Endodermal cell (in vitro differentiated cells): Measurements from ENCODE around the gene CPT1C. TPM values are rescaled to one million over a fixed set of nuclear protein-coding genes. Genes with fewer than 3 reads are reported as not detected.

ENCODE experiments used
- DNase-seq: peaks from one replicate; pipeline ENCODE4 v3.0.0-alpha.2; 2017
- H3K27ac ChIP-seq: 2 replicates; pipeline ENCODE4 v1.5.1; 2013; ENCODE audit warnings: mild to moderate bottlenecking, low read depth, low read length, moderate library complexity
- H3K27me3 ChIP-seq: 2 replicates; pipeline ENCODE4 v1.6.1; 2013; ENCODE audit warnings: mild to moderate bottlenecking, low read length, moderate library complexity; ENCODE audit not compliant: insufficient read depth, control insufficient read depth, poor library complexity, severe bottlenecking
- H3K36me3 ChIP-seq: 2 replicates; pipeline ENCODE4 v1.7.0; 2013; ENCODE audit warnings: mild to moderate bottlenecking, low read length, moderate library complexity; ENCODE audit not compliant: control insufficient read depth, insufficient read depth
- H3K4me1 ChIP-seq: one replicate; pipeline ENCODE4 v1.7.0; 2013; ENCODE audit warnings: low read length; ENCODE audit not compliant: control insufficient read depth, insufficient read depth
- H3K4me3 ChIP-seq: 2 replicates; pipeline ENCODE4 v1.5.1; 2013; ENCODE audit warnings: mild to moderate bottlenecking, low read length, moderate library complexity
- H3K9ac ChIP-seq: 2 replicates; pipeline ENCODE4 v1.6.1; 2013; ENCODE audit warnings: mild to moderate bottlenecking, low read length, moderate library complexity; ENCODE audit not compliant: poor library complexity, severe bottlenecking; ENCODE audit errors: extremely low read depth
- H3K9me3 ChIP-seq: 2 replicates; pipeline ENCODE4 v1.6.1; 2013; ENCODE audit warnings: mild to moderate bottlenecking, low read length, moderate library complexity; ENCODE audit not compliant: control insufficient read depth
- H3K27ac Mint-ChIP-seq: 2 replicates; pipeline ENCODE4 v1.8.0; 2020; ENCODE audit warnings: mixed read lengths
- H3K27me3 Mint-ChIP-seq: 2 replicates; pipeline ENCODE4 v1.8.0; 2021; ENCODE audit warnings: mild to moderate bottlenecking, mixed read lengths; ENCODE audit not compliant: insufficient read depth
- H3K36me3 Mint-ChIP-seq: 2 replicates; pipeline ENCODE4 v1.8.0; 2020; ENCODE audit warnings: low read depth, mixed read lengths
- H3K4me1 Mint-ChIP-seq: 2 replicates; pipeline ENCODE4 v1.8.0; 2020; ENCODE audit warnings: mixed read lengths
- H3K4me3 Mint-ChIP-seq: 2 replicates; pipeline ENCODE4 v1.8.0; 2020; ENCODE audit warnings: mild to moderate bottlenecking, moderate library complexity, mixed read lengths
- H3K9me3 Mint-ChIP-seq: 2 replicates; pipeline ENCODE4 v1.8.0; 2020; ENCODE audit warnings: mild to moderate bottlenecking, mixed read lengths
- CTCF ChIP-seq: fragments of 200-600 bp; sonication (generic); conservative IDR thresholded peaks from 2 replicates; pipeline ENCODE4 v1.5.0; 2021; ENCODE audit warnings: antibody characterized with exemption, mild to moderate bottlenecking
- WGBS, 2 experiments: methylation state at CpG; one replicate each; pipeline versions ENCODE4 v1.1.5 to v1.1.7; 2013; ENCODE audit warnings: missing lambda C conversion rate in 2 of 2, mixed read lengths in 1 of 2; ENCODE audit not compliant: insufficient coverage in 1 of 2, insufficient read length in 1 of 2; 5-methylcytosine and 5-hydroxymethylcytosine counted together
- total RNA-seq, 2 donors: library from RNA; stranded (reverse); fragmentation: NEBNext Ultra II Directional in 1 of 2; extraction: Animal tissue kit (Norgen Biotek cat#: 25700) in 1 of 2; gene quantifications; 2 replicates in 1 of 2; 3 replicates in 1 of 2; pipeline ENCODE4 v1.2.1, GENCODE V29; 2021

The CPT1C gene
- total RNA-seq, 2 donors from 2014 or later, result 41.4 to 59.7 TPM

GRCh38 chr19:49664171-49665035 is 26.5 kb upstream of the CPT1C start:
- no peaks in the 10 kb centered on the region for H3K27me3 ChIP-seq
- Mint-ChIP-seq H3K4me1 (peaks cover 16% of the 10 kb centered on the region), H3K27me3 (no peaks in the 10 kb centered on the region), H3K9me3 (peaks cover 9% of the 10 kb centered on the region), H3K27ac (peak overlapping the region; percentile 95), H3K4me3 (peak overlapping the region; percentile 93), H3K36me3 (peaks cover 45% of the 10 kb centered on the region)
- peak; percentile 99 for DNase-seq
- TF ChIP-seq CTCF, result peak; percentile 48
- peaks cover 10% of the 10 kb centered on the region for H3K9me3 ChIP-seq
- WGBS, 2 experiments, result 0 to 2% methylated on average over 4 to 53 of the region's 53 CpGs
- H3K4me3 ChIP-seq, result peak overlapping the region; percentile 90
- H3K27ac ChIP-seq, result peak overlapping the region; percentile 34
- H3K4me1 ChIP-seq, result no peaks in the 10 kb centered on the region
- peaks cover 48% of the 10 kb centered on the region for H3K36me3 ChIP-seq
- peak overlapping the region; percentile 77 for H3K9ac ChIP-seq

GRCh38 chr19:49665036-49665350 is 25.9 kb upstream of the CPT1C start:
- H3K36me3 ChIP-seq, result peaks cover 48% of the 10 kb centered on the region
- no peaks in the 10 kb centered on the region for H3K27me3 ChIP-seq
- Mint-ChIP-seq H3K9me3 (peaks cover 7% of the 10 kb centered on the region), H3K27me3 (no peaks in the 10 kb centered on the region), H3K4me3 (peak overlapping the region; percentile 93), H3K27ac (peak overlapping the region; percentile 95), H3K4me1 (peaks cover 16% of the 10 kb centered on the region), H3K36me3 (peaks cover 45% of the 10 kb centered on the region)
- peak overlapping the region; percentile 90 for H3K4me3 ChIP-seq
- H3K27ac ChIP-seq, result peak overlapping the region; percentile 34
- no peaks in the 10 kb centered on the region for H3K4me1 ChIP-seq
- peak overlapping the region; percentile 77 for H3K9ac ChIP-seq
- H3K9me3 ChIP-seq, result peaks cover 8% of the 10 kb centered on the region
- DNase-seq, result no peak
- 0% methylated on average over 4 to 7 of the region's 7 CpGs for WGBS, 2 experiments
- TF ChIP-seq CTCF, result no peak

- 0 to 1% methylated on average over 35 to 50 of the region's 50 CpGs for WGBS, 2 experiments
Observed at GRCh38 chr19:49665351-49666119, 25.4 kb upstream of the CPT1C start, which contains the start of the genes BCL2L12 and IRF3. Gene BCL2L12 (plus strand): TSS chr19:49665933. CDS start chr19:49666693, 760 bp downstream. Gene IRF3 (minus strand): TSS chr19:49665857. CDS start chr19:49664838, 1,019 bp downstream.

More at GRCh38 chr19:49665351-49666119, 25.4 kb upstream of the CPT1C start, which contains the start of the genes BCL2L12 and IRF3:
- Histone ChIP-seq H3K27me3 (no peaks in the 10 kb centered on the region), H3K4me3 (peak within 1 kb of the TSS; percentile 90), H3K27ac (peak within 1 kb of the TSS; percentile 47), H3K9me3 (peaks cover 3% of the 10 kb centered on the region), H3K36me3 (peaks cover 47% of the 10 kb centered on the region), H3K4me1 (no peaks in the 10 kb centered on the region), H3K9ac (peak within 1 kb of the TSS; percentile 77)
- Mint-ChIP-seq H3K4me3 (peak within 1 kb of the TSS; percentile 93), H3K4me1 (peaks cover 16% of the 10 kb centered on the region), H3K27me3 (no peaks in the 10 kb centered on the region), H3K9me3 (peaks cover 1% of the 10 kb centered on the region), H3K27ac (peak within 1 kb of the TSS; percentile 95), H3K36me3 (peaks cover 42% of the 10 kb centered on the region)
- DNase-seq, result peak; percentile 98
- no peak for TF ChIP-seq CTCF
